GM12878 (cell line): Measurements from ENCODE around the gene ZBTB38. TPM values are rescaled to one million over a fixed set of nuclear protein-coding genes. Genes with fewer than 3 reads are reported as not detected.

Experiments used
- ATAC-seq: fragments of 200-7000 bp; cut with Tn5 transposase; 3 replicates; pipeline ENCODE4 v1.9.1; 2020; ENCODE audit warnings: mild to moderate bottlenecking, moderate library complexity
- BruUV-seq: library from RNA; stranded (reverse); fragments of 400-500 nt; replicated peaks from 2 replicates; lab custom pipeline; 2021; lab: Mats Ljungman, UMichigan
- CTCF ChIA-PET: fragments of 300-600 bp; sonication (Branson Sonifier 250); formaldehyde crosslinking; extraction: SDS; loops from one replicate; lab custom pipeline; 2021; ENCODE audit warnings: inconsistent platforms; lab: Yijun Ruan, JAX
- POLR2A ChIA-PET: fragments of 350-600 bp; formaldehyde crosslinking; extraction: SDS; loops from one replicate; lab custom pipeline; 2021; ENCODE audit warnings: inconsistent platforms; lab: Charles Lee
- RAD21 ChIA-PET: fragments of 300-600 bp; sonication (Branson Sonifier 250); formaldehyde crosslinking; loops from one replicate; lab custom pipeline; 2023; ENCODE audit warnings: antibody characterized with exemption; ENCODE audit not compliant: unreplicated experiment; lab: Charles Lee
- SMC1A ChIA-PET: fragments of 300-600 bp; sonication (Branson Sonifier 250); formaldehyde crosslinking; loops from one replicate; lab custom pipeline; 2023; ENCODE audit not compliant: unreplicated experiment, uncharacterized antibody; lab: Charles Lee
- DNase-seq: peaks from one replicate; pipeline ENCODE4 v3.0.0-alpha.2; 2011; ENCODE audit warnings: low read depth, low spot score
- FAIRE-seq: peaks from 3 replicates; lab custom pipeline; 2011; peaks lifted over from hg19 to GRCh38; lab: Jason Lieb, UNC
- H2AFZ ChIP-seq: 2 replicates; pipeline ENCODE4 v1.6.0; 2011; ENCODE audit warnings: low read depth, low read length, control low read depth; ENCODE audit not compliant: control insufficient read depth
- H3K27ac ChIP-seq: 2 replicates; pipeline ENCODE4 v1.5.1; 2011; ENCODE audit warnings: control low read depth; ENCODE audit not compliant: control insufficient read depth, insufficient read depth
- H3K27me3 ChIP-seq, 2 experiments: replicated peaks in 1 of 2; 2 replicates each; pipeline versions ENCODE4 v1.6.0 to v1.6.1; 2011; ENCODE audit warnings: low read length in 1 of 2; ENCODE audit not compliant: control insufficient read depth in 2 of 2, insufficient read depth in 2 of 2
- H3K36me3 ChIP-seq, 2 experiments: 2 replicates each; pipeline ENCODE4 v1.5.1; 2011; ENCODE audit warnings: low read length in 1 of 2; ENCODE audit not compliant: control insufficient read depth in 2 of 2, insufficient read depth in 2 of 2
- H3K4me1 ChIP-seq: 2 replicates; pipeline ENCODE4 v1.6.1; 2011; ENCODE audit warnings: mild to moderate bottlenecking, low read length, moderate library complexity, mixed read lengths; ENCODE audit not compliant: control insufficient read depth, insufficient read depth
- H3K4me2 ChIP-seq: 2 replicates; pipeline ENCODE4 v1.6.0; 2011; ENCODE audit warnings: control low read depth; ENCODE audit not compliant: control insufficient read depth, insufficient read depth
- H3K4me3 ChIP-seq: fragments of 200-600 bp; sonication (generic); 2 replicates; pipeline ENCODE4 v1.5.1; 2016
- H3K79me2 ChIP-seq: 2 replicates; pipeline ENCODE4 v1.6.0; 2011; ENCODE audit warnings: low read length; ENCODE audit not compliant: control insufficient read depth, insufficient read depth
- H3K9ac ChIP-seq: 2 replicates; pipeline ENCODE4 v1.8.0; 2011; ENCODE audit warnings: low read length, control low read depth, mixed read lengths; ENCODE audit not compliant: control insufficient read depth, insufficient read depth
- H3K9me3 ChIP-seq: replicated peaks from 3 replicates; pipeline ENCODE4 v1.5.1; 2011; ENCODE audit warnings: mild to moderate bottlenecking, low read length; ENCODE audit not compliant: control insufficient read depth, insufficient read depth
- H4K20me1 ChIP-seq: 2 replicates; pipeline ENCODE4 v1.6.0; 2011; ENCODE audit not compliant: control insufficient read depth, insufficient read depth
- ATF2 ChIP-seq: IDR thresholded peaks from 2 replicates; pipeline ENCODE4 v1.6.1; 2012; ENCODE audit warnings: low read length, inconsistent platforms
- BCL3 ChIP-seq: IDR thresholded peaks from 2 replicates; pipeline ENCODE4 v1.6.1; 2011; ENCODE audit warnings: borderline replicate concordance, low read depth, mild to moderate bottlenecking, moderate library complexity, low read length; ENCODE audit not compliant: insufficient read depth, poor library complexity, severe bottlenecking
- BHLHE40 ChIP-seq, 2 experiments: fragments of 450-650 bp in 1 of 2; IDR thresholded peaks; 2 replicates each; pipeline ENCODE4 v1.6.1; 2011 to 2017; ENCODE audit warnings: low read depth in 2 of 2, borderline replicate concordance in 1 of 2, improper control_type of control experiment in 1 of 2, low read length in 1 of 2, mild to moderate bottlenecking in 1 of 2
- EP300 ChIP-seq, 2 experiments: fragments of 150-350 bp in 1 of 2; IDR thresholded peaks; 2 replicates each; pipeline ENCODE4 v1.6.1; 2011 to 2012; ENCODE audit warnings: low read depth in 2 of 2, low read length in 2 of 2, borderline replicate concordance in 1 of 2, improper control_type of control experiment in 1 of 2, inconsistent platforms in 1 of 2; ENCODE audit not compliant: control insufficient read depth in 1 of 2
- GABPA ChIP-seq: IDR thresholded peaks from 2 replicates; pipeline ENCODE4 v1.6.1; 2014; ENCODE audit warnings: antibody characterized with exemption, low read depth, mild to moderate bottlenecking, inconsistent platforms
- GATAD2B ChIP-seq: fragments of 450-650 bp; conservative IDR thresholded peaks from 2 replicates; pipeline ENCODE4 v1.6.1; 2017; ENCODE audit warnings: low read depth, mild to moderate bottlenecking, moderate library complexity
- NBN ChIP-seq: fragments of 450-650 bp; IDR thresholded peaks from 2 replicates; pipeline ENCODE4 v1.6.1; 2016
- NKRF ChIP-seq: fragments of 450-650 bp; conservative IDR thresholded peaks from 2 replicates; pipeline ENCODE4 v1.6.1; 2017; ENCODE audit warnings: mild to moderate bottlenecking, moderate library complexity
- SKIL ChIP-seq: fragments of 450-650 bp; IDR thresholded peaks from 2 replicates; pipeline ENCODE4 v1.6.1; 2017; ENCODE audit warnings: mild to moderate bottlenecking, low read depth, inconsistent platforms; ENCODE audit not compliant: poor library complexity, severe bottlenecking
- SPI1 ChIP-seq: IDR thresholded peaks from 2 replicates; pipeline ENCODE4 v1.6.1; 2011; ENCODE audit warnings: low read depth, mild to moderate bottlenecking, low read length, moderate library complexity, borderline replicate concordance; ENCODE audit not compliant: insufficient read depth
- ZBTB33 ChIP-seq: fragments of 450-650 bp; IDR thresholded peaks from 2 replicates; pipeline ENCODE4 v1.6.1; 2017; ENCODE audit warnings: mild to moderate bottlenecking
- WGBS: methylation state at CpG from one replicate; pipeline ENCODE4 v1.1.6; 2016; ENCODE audit warnings: low lambda C conversion rate; ENCODE audit not compliant: insufficient replicate concordance, insufficient coverage; ENCODE audit errors: missing lambda C conversion rate; 5-methylcytosine and 5-hydroxymethylcytosine counted together
- in situ Hi-C: fragments of 300-500 bp; cut with MboI; formaldehyde crosslinking; loops from 9 replicates; pipeline ENCODE4 v1.14.3; 2018; ENCODE audit warnings: mixed read lengths
- intact Hi-C: fragments of 100-400 bp; cut with micrococcal nuclease; formaldehyde crosslinking; loops from one replicate; pipeline ENCODE4 v1.14.2; 2022; ENCODE audit not compliant: unreplicated experiment
- polyA plus RNA-seq, 11 experiments: library from polyadenylated mRNA; depleted of rRNA in 4 of 11; unstranded in 6 of 11; stranded (reverse) in 5 of 11; fragments of >200 nt; fragmentation: Nextera tagmentation in 4 of 11; fragmentation: Illumina TruSeq in 1 of 11; extraction: Ambion mirVana in 4 of 11; extraction: Trizol in 1 of 11; gene quantifications; 1 replicate in 1 of 11; 2 replicates in 10 of 11; pipeline versions ENCODE4 v1.2.1 to v1.2.3, GENCODE V29; 2011 to 2016; ENCODE audit warnings: inconsistent platforms in 2 of 11, missing spikeins in 2 of 11, low read depth in 1 of 11
- total RNA-seq, 4 experiments: library from RNA; depleted of rRNA in 3 of 4; stranded (reverse); fragments of >200 nt in 3 of 4; fragmentation: Illumina TruSeq in 1 of 4; extraction: Trizol in 1 of 4; gene quantifications; 2 replicates each; pipeline versions ENCODE4 v1.2.1 to v1.2.3, GENCODE V29; 2013 to 2021

The ZBTB38 gene
- total and polyA plus RNA-seq, 10 of the 15 experiments (the other 5 are each of a cell fraction or from before 2014, with no cell fraction given) = 34.2 to 115 (median 88.6) TPM

- POLR2A ChIA-PET = interaction anchor here (0.5 to 2.8 kb wide), 11 partner anchors 9 to 104 kb away, joined by 3 to 20 read pairs (median 4); no protein-coding TSS in a partner anchor
- Histone ChIP-seq H2AFZ (peak overlapping the region; percentile 45), H3K9me3 (no peaks in the 10 kb centered on the region), H3K36me3 (no peaks in the 10 kb centered on the region), H3K27ac (no peak overlapping the region), H3K79me2 (no peaks in the 10 kb centered on the region), H3K4me2 (no peak overlapping the region), H3K4me1 (peaks cover 12% of the 10 kb centered on the region; the same call in 1 of the 2 replicates), H3K9ac (no peak overlapping the region), H4K20me1 (no peaks in the 10 kb centered on the region), H3K27me3 (no peaks in the 10 kb centered on the region), H3K4me3 (no peak overlapping the region)
- RAD21 ChIA-PET = interaction anchor here (0.9 to 2.8 kb wide), 13 partner anchors 9 to 109 kb away, joined by 3 to 20 read pairs (median 6); no protein-coding TSS in a partner anchor
- CTCF ChIA-PET = interaction anchor here (0.6 to 6.4 kb wide), 10 partner anchors 8 to 109 kb away, joined by 3 to 61 read pairs (median 8); no protein-coding TSS in a partner anchor
- BruUV-seq = no TSS peak
- DNase-seq (no peak), ATAC-seq (peak; percentile 22; the same call in 2 of the 3 replicates), FAIRE-seq (no peak)
- SMC1A ChIA-PET = interaction anchor here (1.2 to 3.3 kb wide), 13 partner anchors 8 to 109 kb away, joined by 3 to 41 read pairs (median 9); no protein-coding TSS in a partner anchor
- WGBS = 20% methylated on average over 2 of the region's 2 CpGs
- intact Hi-C loops = no loop called here
- in situ Hi-C loops = no loop called here
- TF ChIP-seq SPI1 (no peak), GATAD2B (no peak), ATF2 (no peak), NKRF (no peak), SKIL (no peak), GABPA (no peak), NBN (no peak), EP300 (IDR thresholded peaks at IDR 0.05; ENCODE audit: borderline replicate concordance in 1 of 2, control insufficient read depth in 1 of 2, low read depth in 2 of 2, low read length in 2 of 2) (no peak), ZBTB33 (no peak), BCL3 (no peak), BHLHE40 (IDR thresholded peaks at IDR 0.05; ENCODE audit: borderline replicate concordance in 1 of 2, low read depth in 2 of 2, low read length in 1 of 2) (no peak)
These were observed 22.8 kb upstream of the ZBTB38 start for GRCh38 chr3:141345528-141345927.
